RWPE1 (cell line): Measurements from ENCODE around the gene CCDC60.

ENCODE experiments used
- CTCF ChIA-PET: fragments of 350-600 bp; sonication (Branson Sonifier 250); formaldehyde crosslinking; extraction: SDS; loops from one replicate; lab custom pipeline; 2021; lab: Yijun Ruan, JAX
- POLR2A ChIA-PET: fragments of 400-600 bp; formaldehyde crosslinking; extraction: SDS; loops from one replicate; lab custom pipeline; 2020; ENCODE audit warnings: antibody characterized with exemption; ENCODE audit not compliant: low non-redundant PET; lab: Yijun Ruan, JAX
- DNase-seq: peaks from one replicate; pipeline ENCODE4 v3.0.0; 2012; ENCODE audit warnings: low spot score
- H3K27ac ChIP-seq: fragments of 450-650 bp; 2 replicates; pipeline ENCODE4 v1.5.1; 2017
- TF ChIP-seq, protein P1 (sequence below): fragments of 450-650 bp; conservative IDR thresholded peaks from 2 replicates; pipeline ENCODE4 v1.5.1; 2017; ENCODE audit warnings: low read depth, mild to moderate bottlenecking

CCDC60 gene

DNA sequence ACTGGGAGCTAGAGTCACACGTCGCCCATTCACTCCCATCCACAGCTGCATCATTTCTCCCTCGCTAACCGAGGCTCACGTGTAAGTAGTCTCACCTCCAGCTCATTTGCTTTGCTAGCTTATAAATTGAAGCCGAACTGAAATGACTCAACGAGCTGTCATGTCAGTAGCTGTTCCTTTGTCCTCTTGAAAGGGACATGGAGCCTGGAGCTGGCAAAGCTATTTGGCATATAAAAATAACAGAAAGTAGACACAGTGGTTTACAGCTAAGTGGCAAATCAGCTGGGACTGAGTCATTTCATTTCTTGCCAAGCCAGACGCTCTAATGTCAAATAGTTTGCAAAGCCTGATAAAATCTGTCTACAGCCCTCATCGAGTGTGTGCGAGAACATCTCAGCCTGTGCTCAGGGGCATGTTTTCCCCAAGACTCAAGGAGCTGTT lies 144.6 kb downstream of the CCDC60 start:
- TF ChIP-seq, protein P1, sequence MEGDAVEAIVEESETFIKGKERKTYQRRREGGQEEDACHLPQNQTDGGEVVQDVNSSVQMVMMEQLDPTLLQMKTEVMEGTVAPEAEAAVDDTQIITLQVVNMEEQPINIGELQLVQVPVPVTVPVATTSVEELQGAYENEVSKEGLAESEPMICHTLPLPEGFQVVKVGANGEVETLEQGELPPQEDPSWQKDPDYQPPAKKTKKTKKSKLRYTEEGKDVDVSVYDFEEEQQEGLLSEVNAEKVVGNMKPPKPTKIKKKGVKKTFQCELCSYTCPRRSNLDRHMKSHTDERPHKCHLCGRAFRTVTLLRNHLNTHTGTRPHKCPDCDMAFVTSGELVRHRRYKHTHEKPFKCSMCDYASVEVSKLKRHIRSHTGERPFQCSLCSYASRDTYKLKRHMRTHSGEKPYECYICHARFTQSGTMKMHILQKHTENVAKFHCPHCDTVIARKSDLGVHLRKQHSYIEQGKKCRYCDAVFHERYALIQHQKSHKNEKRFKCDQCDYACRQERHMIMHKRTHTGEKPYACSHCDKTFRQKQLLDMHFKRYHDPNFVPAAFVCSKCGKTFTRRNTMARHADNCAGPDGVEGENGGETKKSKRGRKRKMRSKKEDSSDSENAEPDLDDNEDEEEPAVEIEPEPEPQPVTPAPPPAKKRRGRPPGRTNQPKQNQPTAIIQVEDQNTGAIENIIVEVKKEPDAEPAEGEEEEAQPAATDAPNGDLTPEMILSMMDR = no peak
- POLR2A ChIA-PET = no interaction called here
- CTCF ChIA-PET = no interaction called here
- H3K27ac ChIP-seq = no peak overlapping the region
- no peak for DNase-seq

GRCh38 chr12:119480551-119480950 lies 146.0 kb downstream of the CCDC60 start:
- DNase-seq = no peak
- ChIA-PET CTCF (no interaction called here), POLR2A (no interaction called here)
- no peak overlapping the region for H3K27ac ChIP-seq
- TF ChIP-seq, protein P1 = no peak

- ChIA-PET CTCF (no interaction called here), POLR2A (no interaction called here)
- no peak for DNase-seq
- TF ChIP-seq, protein P1 = no peak
- H3K27ac ChIP-seq = no peak overlapping the region
Observed at GRCh38 chr12:119486599-119487154, 152.1 kb downstream of the CCDC60 start.

- DNase-seq = no peak
- H3K27ac ChIP-seq = no peak overlapping the region
- ChIA-PET CTCF (interaction anchor here (0.5 to 0.6 kb wide), 3 partner anchors 46 to 85 kb away, joined by 3 to 5 read pairs (median 3); no protein-coding TSS in a partner anchor), POLR2A (no interaction called here)
- TF ChIP-seq, protein P1 = no peak
Observed at GRCh38 chr12:119491814-119492213, 157.3 kb downstream of the CCDC60 start.

- no peak overlapping the region for H3K27ac ChIP-seq
- TF ChIP-seq, protein P1 = no peak
- ChIA-PET CTCF (no interaction called here), POLR2A (no interaction called here)
- no peak for DNase-seq
Observed at GRCh38 chr12:119500209-119500608, 165.7 kb downstream of the CCDC60 start.

DNA sequence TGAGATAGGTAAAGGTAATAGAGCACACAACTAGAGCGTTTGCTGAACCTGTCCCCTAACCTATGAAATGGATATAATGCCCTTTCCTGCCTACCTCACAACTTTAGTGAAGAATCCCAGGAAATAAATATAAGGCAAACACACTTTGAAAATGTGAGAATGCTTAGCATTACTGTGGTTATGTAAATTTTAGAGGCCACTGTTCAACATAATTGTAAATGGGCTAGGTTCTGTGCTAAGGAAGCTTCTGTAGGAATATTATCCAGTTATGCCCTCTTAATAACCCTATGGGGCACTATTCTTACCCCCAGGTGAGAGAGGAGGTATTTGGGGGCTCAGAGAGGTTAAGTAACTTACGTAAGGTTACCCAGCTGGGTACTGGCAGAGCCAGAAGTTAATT lies 166.5 kb downstream of the CCDC60 start:
- no peak for DNase-seq
- POLR2A ChIA-PET = no interaction called here
- CTCF ChIA-PET = no interaction called here
- TF ChIP-seq, protein P1 = no peak
- no peak overlapping the region for H3K27ac ChIP-seq
